HG03064 (cell line): ENCODE results near the gene SSH2.
"Not testable (repeated sequence)": the region's sequence is repeated elsewhere in the genome, so short reads cannot be mapped to it uniquely, and the experiment has no call there.

ENCODE experiments used
- ATAC-seq: cut with Tn5 transposase; IDR thresholded peaks from one replicate; pipeline ENCODE4 v1.9.1; 2021; ENCODE audit warnings: low read depth; ENCODE audit not compliant: unreplicated experiment

SSH2 gene

DNA sequence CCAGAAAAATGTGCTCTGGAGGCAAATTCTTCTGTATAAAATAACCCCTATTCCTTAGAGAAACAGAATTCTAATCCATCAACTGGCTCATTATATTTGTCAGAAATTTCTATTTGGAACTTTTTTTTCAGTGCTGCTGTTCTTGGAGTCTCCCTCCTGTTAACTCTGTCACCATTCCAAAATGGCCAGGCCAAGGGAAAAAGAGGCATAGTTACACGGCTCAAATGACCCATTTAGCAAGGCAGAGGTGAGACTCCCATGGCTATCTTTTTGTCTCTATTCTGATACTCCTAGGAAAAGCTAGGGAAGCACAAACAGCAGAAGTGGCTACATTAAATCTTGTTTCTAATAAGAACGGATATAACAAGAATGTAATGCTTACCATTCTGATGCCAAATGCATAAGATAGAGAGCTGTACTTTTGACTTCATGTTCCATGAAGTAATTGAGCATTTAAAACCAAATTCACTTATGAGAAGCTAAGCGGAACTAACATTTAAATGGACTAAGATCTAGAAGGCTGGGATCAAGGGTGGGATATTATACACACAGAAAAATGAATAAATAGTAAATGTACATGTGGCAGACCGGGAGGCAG lies 242.9 kb downstream of the SSH2 start:
- no peak for ATAC-seq

DNA sequence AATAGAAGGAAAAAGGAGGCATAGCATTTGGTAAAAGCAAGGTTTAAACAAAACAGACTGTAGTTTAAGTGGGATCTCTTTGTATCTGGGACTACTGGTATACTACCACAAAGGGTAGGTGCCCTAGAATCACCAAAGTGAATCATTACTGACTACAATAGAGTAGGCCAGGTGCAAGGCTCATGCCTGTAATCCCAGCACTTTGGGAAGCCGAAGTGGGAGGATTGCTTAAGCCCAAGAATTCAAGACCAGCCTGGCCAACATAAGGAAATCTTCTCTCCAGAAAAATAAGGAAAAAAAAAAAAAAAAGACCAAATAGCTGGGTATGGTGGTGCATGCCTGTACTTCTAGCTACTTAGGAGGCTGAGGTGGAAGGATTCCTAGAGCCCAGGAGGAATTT lies 246.5 kb downstream of the SSH2 start:
- no peak for ATAC-seq

DNA sequence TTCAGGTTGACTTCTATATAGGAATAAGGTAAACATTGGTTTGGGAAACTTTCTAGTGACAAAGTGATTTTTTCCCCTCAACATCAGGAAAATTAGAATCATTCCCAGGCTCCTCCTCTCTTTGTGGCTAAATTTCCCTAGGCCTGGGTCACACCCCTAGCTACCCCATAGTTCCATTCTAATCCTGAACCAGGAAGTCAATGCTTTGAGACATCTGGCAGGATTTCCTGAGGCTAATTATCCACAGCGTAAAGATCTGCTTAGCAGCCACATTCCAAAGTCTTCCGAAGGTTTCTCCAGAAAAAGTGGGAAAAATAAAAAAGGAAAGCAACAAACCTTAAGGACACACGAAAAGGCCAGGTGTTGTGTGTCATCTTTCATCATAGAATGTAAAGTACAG lies 247.0 kb downstream of the SSH2 start:
- ATAC-seq = no peak

DNA sequence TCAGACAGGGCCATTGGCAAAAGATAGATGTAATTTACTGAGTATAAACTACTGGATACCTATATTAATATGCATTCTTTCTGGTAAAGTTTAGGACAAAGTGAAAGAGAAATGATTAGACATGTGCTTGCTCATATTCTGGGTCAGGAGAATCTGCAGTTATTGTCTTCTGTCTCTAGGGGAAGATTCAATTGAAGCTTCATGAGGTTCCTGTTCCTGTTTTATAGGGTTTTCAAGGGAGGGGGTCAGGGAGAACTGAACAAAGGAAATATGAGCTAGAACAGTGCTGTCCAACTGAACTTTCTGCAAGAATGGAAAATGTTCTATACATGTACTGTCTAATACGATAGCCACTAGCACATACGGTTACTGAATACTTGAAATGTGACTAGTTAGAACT lies 248.0 kb downstream of the SSH2 start:
- no peak for ATAC-seq

DNA sequence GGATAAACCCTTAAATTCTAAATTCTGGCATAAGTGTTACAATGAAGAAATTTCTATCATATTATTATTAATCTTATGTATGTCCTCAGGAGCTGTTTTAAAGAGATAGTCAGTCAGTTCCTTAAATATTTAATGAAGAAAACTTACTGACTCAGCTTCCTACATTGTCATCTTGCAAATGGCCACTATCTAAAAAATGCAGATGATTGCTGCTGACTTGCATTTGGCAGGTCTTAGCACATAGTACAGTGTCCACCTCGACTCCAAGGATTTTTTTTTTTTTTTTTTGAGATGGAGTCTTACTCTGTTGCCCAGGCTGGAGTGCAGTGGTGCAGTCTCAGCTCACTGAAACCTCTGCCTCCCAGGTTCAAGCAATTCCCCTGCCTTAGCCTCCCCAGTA lies 252.2 kb downstream of the SSH2 start:
- ATAC-seq = no peak

DNA sequence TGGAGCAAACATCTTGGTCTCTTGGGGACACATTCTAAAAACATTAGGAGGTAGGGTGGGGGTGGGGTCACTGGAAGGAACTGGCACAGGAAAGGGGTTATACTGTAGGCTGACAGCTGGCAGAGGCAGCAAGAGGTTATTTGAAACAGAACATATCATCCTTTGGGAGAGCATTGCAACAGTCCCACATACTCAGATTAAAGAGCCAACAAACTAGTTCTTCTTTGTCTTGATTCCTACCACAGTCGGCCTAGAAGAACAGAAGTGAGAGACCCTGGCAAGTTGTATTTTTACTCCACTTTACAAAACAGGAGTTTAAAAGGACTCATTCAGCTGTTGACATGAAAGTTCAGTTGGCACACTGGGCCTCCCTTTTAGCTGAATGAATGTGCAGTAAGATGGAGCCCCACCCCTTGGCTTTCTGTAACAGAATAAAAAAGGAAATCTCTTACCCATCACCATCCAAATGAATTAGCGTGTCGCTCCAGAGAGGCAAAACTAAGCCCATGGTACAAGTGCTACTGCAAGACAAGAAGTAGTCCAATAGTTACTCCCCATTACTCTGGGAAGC lies 252.7 kb downstream of the SSH2 start:
- ATAC-seq = no peak

DNA sequence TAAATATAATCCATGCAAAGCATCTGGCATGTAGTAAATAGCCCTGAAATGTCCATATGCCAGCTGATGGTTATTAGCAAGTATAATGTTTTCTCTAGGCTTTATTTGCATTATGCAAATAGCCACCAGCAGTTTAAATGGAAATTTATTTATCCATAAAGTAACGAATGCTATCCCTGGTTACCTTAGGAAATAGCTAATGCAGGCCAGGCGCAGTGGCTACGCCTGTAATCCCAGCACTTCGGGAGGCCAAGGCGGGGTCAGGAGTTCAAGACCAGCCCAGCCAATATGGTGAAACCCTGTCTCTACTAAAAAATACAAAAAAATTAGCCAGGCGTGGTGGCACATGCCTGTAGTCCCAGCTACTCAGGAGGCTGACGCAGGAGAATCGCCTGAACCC lies 254.1 kb downstream of the SSH2 start:
- ATAC-seq = not testable (repeated sequence)

DNA sequence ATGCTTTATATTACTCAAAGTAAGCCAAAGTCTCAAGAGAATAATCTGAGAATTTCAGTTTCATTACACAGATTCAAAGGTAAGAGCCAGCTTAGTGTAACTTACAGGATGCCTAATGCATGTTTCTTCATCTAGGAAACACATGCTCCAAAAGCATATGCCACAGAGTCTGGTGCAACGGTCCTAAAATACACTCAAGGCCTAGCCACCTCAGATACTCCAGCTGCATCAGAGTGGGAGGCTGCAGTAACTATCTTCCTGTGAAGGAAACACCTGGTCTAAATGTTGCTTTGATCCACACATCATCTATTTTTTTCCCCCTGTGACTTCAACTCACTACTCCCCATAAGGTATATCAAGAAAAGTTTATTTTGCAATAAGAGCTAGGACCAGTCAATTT lies 255.7 kb downstream of the SSH2 start:
- no peak for ATAC-seq

DNA sequence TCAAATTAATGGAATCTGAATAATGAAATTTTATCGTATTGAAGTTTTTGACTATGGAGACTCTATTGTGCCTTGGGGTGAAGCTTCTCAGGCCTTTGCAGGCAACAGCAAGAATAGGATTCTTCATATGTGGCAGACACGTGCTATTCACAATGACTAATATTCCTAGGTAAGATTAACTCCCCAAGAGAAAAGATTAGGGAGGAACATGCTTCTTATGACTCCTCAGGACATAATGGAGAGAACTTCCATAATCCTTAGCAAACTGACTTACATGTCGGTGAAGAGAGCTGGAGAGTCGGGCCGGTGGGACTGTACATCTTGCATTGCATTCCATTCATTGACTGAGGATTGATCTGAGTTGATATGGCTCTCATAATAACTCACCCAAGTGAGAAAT lies 258.4 kb downstream of the SSH2 start:
- ATAC-seq = no peak

DNA sequence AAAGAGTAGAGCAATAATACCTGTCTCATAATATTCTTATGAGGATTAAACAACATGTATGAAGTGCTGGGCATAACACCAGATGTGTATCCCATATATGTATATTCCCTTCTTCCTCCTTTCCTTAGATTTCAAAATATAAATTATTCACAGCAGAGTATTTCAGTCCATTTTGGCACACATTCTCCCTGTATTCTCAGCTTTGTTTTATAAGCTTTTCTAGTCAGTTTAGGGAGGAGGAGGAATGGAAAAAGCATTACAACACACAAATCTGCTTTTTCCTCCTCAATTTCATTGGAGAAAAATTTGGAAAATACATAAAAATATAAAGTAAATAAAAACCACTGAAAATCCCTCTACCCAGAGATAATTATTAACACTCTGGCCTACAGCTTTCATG lies 260.8 kb downstream of the SSH2 start:
- no peak for ATAC-seq

DNA sequence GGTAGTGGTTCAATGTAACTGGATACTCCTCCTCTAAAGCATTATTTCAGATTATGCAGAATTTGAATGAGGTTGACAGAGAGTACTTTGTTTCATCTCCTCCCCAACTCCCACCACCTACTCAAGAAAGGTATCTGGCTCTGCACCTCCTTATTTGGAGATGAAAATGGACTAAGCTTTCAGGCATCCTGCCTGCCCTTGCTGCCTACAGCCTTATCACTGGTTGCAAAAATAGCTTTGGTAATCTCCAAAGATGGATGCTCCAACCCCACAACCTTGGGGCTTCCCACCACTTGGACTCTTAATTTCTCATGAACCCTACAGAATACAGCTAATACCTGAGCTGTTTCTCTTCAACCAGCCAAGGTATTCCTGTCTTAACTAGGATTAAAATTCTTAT lies 262.1 kb downstream of the SSH2 start:
- no peak for ATAC-seq

DNA sequence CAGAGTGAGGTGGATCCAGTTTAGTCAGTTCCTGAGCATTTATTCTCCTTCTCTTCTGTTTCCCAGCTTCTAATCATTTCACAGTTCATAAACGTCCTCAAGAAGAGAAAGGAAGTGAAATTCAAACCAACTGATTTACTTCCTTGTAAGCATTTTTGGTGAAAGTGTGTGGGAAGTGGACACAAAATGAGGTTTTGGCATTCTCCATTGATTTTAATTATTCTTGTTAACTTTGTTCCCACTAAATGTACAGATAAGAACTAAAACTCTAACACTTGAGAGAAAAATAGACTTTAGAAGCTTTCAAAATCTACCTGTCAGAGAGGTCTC lies 264.6 kb downstream of the SSH2 start:
- no peak for ATAC-seq

DNA sequence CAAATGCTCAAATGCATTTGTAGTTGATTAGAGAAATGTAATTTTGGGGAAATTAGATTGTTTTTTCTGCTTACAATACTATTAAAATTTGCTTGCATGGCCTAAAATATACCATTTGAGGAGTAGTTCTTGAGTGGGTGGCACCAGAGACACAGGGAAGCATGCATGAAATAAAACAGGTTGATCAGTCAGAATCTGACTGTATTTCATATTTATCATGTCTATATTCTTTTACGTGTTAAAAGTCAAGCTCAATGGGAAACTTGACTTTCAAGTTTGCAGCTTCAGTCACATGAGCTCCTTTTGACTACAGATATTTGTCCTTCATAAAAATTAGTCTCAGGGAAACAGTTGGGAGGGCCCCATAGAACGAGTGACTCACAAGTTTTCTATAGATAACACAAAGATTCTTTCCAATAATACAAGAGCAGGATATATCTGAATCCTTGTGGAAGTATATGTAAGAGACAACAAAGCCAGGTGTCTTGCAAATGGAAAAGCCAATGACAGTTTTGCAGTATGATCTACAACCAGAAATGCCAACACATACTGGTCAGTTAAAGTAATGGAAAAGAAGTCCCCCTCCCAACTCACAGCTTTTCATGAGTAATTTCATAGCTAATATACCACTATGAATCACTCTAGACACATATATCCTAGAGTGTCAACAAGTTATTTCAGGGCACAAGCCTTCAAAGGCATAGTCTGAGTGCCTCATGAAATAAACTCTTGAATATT lies 265.1 kb downstream of the SSH2 start:
- no peak for ATAC-seq

DNA sequence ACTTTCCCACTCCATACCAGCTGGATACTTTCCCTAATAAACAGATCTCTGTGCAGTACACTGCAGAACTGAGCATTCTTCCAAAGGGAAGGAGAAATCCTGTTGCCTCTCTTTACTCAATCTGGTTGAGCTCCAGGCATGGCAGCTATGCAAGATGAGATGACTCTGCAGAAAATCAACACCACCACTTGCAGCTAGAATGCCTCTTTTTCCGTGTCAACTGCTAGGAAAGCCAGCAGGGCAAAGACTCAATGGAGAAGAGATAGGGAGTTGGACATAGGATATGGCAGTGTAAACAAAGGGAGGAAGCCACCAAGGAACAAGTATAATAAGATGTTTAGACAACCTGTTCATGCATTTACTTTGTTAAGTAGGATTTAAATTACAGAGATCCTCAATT lies 266.9 kb downstream of the SSH2 start:
- no peak for ATAC-seq

DNA sequence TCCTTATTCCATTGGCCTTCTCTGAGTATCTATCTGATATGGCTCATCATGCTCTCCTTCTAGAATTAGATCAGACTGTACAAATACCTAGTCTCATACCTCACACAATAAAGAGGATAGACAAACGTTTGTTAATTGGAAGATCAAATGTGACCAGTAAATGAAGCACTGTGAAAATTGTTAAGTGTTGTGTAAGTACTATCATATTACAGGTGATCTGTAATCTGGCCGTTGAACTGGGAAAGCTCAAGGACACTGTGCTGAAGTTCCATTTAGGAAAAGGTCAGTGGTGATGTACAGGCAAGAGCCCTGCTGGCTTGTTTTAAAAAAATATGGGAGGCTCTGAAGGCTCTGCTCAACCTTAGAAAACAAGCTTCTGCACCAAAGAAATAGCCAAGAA lies 268.8 kb downstream of the SSH2 start:
- ATAC-seq = no peak

DNA sequence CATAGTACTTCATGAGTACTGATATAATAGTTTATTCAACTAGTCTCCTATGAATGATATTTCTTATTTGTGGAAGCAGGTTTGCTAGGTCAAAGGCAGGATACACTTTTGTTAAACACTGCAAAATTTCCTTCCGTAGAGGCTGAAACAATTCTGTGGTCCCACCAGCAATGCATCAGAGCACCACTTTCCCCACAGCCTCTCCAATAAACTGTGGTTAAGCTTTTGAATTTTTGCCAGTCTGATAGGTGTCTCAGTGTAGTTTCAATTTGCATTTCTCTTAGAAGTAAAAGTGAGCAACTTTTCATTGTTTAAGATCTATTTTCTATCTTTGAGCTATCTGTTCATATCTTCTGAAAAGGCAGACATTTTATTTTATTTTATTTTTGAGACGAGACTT lies 270.9 kb downstream of the SSH2 start:
- ATAC-seq = no peak

DNA sequence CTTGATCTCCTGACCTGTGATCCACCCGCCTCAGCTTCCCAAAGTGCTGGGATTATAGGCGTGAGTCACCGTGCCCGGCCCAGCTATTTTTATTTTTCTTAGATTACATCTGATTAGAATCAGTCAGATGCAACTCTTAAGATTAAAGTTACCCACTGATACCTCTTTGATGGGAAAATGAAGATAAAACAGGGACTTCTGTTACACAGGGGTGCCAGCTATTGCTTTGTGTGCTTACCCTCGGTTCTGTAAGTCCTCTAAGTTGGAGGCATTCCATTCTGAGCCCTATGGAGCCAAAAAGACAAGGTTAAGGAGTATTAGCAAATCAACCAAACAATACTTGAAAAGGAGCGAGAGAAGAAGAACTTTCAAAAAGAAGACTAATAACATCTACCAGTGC lies 274.7 kb downstream of the SSH2 start:
- no peak for ATAC-seq

DNA sequence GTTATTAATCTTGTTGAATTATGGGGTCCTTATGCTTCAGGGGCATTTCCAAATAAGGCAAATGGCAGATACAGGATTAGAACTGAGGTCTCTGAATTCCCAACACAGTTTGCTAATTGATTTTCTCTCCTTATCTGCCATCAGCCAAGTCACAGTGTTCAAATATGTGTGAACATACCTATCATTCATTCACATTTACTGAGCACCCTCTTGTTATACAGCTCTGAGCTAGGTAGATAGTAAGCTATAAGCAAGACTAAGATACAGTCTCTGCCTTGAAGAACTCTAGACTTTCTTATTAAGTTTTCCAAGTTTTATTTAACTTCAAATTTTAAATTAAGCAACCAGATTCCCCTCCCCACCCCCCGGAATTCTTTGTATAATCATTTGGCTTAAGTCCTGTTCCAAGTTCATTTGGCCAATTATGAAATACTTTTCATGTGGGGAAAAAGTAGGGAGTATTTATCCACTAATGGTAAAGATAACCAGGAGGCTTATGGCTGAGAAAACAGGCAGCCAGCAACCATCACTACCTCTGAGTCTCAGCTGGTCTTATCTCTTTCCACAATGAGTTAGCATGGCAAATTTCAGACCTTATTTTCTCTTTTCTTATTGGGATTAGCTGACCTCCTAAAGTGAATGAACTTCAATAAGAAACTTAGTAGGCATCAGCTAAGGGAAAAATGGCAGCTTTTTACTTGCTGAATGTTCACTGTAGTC lies 275.9 kb downstream of the SSH2 start:
- ATAC-seq = no peak

DNA sequence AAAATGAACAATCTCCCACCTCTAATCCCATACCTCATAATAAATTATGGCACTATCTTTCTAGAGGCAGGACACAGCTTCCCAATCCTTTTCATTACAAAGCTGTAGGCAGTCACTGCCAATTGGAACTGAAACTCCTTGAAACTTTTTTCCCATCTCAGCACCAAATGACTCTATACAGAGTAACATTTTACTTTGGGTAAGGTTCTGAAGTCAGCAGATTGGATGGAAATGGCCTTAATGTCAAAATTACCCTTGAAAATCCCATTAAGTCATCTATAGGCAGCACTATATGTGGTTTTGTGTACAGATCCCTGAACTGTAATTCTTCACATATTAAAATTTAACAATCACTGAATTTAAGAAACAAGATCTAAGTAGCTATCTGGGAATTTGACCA lies 277.1 kb downstream of the SSH2 start:
- no peak for ATAC-seq

DNA sequence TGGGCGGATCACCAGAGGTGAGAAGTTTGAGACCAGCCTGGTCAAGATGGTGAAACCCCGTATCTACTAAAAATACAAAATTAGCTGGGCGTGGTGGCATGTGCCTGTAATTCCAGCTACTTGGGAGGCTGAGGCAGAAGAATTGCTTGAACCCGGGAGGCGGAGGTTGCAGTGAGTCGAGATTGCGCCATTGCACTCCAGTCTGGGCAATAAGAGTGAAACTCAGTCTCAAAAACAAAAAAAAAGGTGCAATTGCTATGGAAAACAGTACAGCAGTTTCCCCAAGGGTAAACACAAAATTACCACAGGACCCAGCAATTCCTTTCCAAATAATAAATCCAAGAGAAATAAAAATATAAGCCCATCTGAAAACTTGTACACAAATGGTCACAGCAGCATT lies 278.1 kb downstream of the SSH2 start:
- ATAC-seq = not testable (repeated sequence)

DNA sequence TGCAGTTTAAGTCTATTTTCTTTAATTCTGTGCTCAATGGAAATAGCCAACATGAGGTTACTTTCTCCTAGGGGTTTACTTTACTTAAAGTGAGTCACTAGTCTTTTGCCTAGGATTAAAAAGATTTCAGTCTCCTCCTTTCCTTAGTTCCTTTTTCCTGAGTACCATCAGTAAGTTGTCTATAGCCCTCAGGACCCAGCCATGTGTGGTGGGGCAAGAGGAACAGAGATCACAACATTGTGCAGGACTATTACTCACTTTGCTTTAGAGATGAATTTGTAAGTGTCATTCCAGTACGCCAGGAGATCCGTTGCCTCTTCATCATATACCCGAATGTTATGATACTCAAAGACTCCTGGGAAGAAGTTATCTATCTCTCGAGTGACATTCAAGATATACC lies 279.6 kb downstream of the SSH2 start:
- ATAC-seq = no peak

DNA sequence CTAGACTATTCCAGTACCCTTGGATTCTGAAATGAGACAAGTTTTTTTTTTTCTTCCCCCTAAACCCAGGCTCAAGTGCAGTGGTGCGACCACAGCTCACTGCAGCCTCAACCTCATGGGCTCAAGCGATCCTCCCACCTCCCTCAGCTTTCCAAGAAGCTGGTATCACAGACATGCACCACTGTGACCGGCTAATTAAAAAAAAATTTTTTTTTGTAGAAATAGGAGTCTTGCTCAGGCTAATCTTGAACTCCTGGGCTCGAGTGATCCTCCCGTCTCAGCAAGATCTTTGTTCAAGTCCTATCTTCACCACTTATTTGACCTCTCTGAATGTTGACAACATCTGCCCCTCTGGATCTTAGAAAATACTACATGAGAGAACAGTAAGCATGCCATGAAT lies 280.7 kb downstream of the SSH2 start:
- ATAC-seq = no peak
